AG09309 (cell line): ENCODE measurements around the gene KIDINS220.

Experiments
- DNase-seq: peaks from one replicate; pipeline ENCODE4 v3.0.0-alpha.2; 2010; ENCODE audit warnings: low read depth
- H3K4me3 ChIP-seq: 2 replicates; pipeline ENCODE4 v1.5.1; 2011; ENCODE audit warnings: mild to moderate bottlenecking, low read depth, low read length, moderate library complexity; ENCODE audit not compliant: control insufficient read depth
- TF ChIP-seq, protein P1 (sequence below): IDR thresholded peaks from 2 replicates; pipeline ENCODE4 v1.5.1; 2011; ENCODE audit warnings: mild to moderate bottlenecking, low read depth, low read length, inconsistent platforms; ENCODE audit not compliant: insufficient read depth, control insufficient read depth; ENCODE audit errors: missing control alignments

The KIDINS220 gene

DNA sequence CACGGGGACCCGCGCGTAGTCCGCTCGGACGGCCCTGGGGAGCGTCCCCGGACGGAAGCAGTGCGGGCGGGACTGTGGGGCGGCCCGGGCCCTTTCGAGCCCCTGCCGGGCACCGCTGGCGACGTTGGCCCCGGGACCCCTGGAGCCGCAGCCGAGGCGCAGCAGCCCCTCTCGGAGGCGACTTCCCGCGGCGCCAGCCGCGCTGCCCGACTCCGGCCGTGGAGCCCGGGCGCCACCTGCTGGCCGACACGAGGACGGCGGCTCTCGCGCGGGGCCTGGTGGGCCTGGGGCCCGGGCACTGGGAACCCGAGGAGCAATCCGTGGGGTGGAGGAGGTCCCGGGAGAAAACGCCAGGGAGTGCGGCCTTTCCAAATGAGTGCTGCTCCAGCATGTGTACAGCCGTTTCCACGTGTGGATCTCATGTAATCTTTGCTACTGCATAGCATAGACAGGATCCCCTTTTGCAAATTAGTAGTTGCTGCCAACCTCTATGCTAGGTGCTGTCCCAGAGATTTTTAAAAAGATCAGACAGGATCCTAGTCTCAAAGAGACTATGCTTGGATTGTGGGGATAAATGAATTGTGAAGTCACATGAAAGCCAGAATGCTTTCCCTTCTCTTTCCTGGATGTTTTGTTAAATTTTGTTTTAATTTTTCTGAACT lies 151.6 kb downstream of the KIDINS220 start:
- H3K4me3 ChIP-seq = peak overlapping the region; percentile 61
- DNase-seq = no peak
- TF ChIP-seq, protein P1, sequence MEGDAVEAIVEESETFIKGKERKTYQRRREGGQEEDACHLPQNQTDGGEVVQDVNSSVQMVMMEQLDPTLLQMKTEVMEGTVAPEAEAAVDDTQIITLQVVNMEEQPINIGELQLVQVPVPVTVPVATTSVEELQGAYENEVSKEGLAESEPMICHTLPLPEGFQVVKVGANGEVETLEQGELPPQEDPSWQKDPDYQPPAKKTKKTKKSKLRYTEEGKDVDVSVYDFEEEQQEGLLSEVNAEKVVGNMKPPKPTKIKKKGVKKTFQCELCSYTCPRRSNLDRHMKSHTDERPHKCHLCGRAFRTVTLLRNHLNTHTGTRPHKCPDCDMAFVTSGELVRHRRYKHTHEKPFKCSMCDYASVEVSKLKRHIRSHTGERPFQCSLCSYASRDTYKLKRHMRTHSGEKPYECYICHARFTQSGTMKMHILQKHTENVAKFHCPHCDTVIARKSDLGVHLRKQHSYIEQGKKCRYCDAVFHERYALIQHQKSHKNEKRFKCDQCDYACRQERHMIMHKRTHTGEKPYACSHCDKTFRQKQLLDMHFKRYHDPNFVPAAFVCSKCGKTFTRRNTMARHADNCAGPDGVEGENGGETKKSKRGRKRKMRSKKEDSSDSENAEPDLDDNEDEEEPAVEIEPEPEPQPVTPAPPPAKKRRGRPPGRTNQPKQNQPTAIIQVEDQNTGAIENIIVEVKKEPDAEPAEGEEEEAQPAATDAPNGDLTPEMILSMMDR = peak; percentile 67

DNA sequence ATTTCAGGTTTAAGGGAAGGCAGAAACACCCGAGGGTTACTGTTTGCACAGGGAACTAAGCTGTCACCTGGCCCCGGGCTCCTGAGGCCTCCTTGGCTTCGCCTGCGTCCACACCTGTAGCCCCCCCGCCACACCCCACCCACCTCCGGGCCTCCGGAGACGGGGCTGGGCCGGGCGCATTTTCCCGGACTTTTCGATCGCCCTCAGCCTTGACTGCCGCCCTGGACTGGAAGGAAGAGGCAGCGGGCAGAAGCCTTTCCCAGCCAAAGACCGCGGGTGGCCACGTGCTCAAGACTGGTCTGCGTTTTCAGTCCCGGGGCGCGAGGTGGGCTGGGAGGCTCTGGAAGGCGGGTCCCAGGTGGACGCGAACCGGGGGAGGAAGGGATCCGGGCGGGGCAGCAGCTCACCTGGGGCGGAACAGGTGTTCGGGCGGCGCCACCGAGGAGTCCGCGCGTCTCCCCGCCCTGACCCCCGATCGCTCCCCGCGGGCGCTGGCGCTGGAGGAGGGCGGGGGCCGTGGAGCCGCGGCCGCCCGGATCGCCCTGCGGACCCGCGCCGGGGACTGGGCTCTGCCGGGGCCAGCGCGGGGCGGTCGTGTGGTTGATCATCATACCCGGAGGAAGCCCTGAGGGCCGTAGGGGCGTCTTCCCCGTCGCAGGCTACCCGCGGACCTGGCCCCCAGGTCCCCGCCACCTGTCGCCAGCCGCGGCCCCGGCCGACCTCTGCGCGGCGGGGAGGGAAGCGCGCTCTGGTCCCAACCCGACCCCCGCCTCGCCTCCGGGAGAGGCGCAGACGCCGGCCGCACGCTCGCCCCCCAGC lies 152.3 kb downstream of the KIDINS220 start:
- no peak for DNase-seq
- peak overlapping the region; percentile 61 for H3K4me3 ChIP-seq
- TF ChIP-seq, protein P1 = no peak

DNA sequence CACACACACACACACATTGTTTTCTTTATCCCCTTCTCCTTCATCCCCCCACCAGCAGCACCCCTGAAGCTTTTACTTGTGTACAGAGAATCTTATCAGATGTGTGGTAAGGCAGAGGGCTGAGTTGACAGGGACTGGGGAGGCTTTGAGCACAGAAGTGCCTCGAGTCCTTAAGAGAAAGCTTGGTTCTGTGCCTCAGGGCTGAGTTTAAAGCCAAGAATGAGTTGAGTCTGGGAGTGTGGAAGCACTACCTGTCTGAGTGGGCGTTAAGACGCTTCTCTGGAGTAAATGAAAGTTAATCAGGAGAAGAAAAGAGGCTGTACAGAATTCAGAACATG lies 152.9 kb downstream of the KIDINS220 start:
- DNase-seq = no peak
- TF ChIP-seq, protein P1 = no peak
- H3K4me3 ChIP-seq = peak overlapping the region; percentile 61

DNA sequence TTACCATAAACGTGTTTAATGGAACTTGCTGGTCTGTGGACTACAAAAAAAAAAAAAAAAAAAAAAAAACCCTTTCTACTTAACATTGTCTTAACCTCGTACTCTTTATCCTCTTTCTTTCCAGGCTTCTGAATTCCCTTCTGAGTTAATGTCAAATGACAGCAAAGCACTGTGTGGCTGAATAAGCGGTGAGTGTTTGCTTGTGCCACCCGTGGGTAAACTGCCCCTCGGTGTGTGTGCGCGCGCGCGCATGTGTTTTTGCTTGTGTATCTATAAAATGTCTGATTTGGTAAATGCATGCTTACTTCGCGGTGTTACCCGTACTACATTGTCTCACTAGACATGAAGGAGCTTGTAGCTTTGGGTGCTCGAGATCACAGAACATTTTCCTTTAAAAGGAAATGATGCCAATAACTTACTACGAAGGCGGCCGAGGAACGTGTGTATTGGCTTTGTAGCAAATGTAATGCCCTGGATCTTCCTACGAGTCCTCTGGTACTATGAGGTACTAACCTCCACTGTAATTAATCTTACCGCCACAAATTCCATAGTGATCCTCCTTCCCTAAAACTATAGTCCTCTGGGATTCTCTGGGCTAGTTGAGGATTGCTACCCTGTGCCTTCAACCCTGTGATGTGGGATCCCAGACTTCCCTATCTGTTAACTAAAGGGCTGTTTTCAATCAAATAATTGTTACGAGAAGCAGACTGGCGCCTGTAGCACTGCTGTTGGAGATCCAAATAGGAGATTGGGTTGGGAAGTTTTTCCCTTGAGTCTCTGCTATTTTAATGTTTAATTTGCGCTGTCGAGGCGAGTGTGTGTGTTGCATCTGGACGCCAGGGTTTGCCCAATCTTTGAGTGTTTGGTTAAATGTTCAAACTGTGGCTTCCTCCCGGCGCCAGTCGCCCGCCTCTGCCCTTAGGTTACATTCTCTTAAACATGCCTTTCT lies 154.4 kb downstream of the KIDINS220 start:
- TF ChIP-seq, protein P1 = no peak
- peak overlapping the region; percentile 80 for H3K4me3 ChIP-seq
- DNase-seq = no peak

DNA sequence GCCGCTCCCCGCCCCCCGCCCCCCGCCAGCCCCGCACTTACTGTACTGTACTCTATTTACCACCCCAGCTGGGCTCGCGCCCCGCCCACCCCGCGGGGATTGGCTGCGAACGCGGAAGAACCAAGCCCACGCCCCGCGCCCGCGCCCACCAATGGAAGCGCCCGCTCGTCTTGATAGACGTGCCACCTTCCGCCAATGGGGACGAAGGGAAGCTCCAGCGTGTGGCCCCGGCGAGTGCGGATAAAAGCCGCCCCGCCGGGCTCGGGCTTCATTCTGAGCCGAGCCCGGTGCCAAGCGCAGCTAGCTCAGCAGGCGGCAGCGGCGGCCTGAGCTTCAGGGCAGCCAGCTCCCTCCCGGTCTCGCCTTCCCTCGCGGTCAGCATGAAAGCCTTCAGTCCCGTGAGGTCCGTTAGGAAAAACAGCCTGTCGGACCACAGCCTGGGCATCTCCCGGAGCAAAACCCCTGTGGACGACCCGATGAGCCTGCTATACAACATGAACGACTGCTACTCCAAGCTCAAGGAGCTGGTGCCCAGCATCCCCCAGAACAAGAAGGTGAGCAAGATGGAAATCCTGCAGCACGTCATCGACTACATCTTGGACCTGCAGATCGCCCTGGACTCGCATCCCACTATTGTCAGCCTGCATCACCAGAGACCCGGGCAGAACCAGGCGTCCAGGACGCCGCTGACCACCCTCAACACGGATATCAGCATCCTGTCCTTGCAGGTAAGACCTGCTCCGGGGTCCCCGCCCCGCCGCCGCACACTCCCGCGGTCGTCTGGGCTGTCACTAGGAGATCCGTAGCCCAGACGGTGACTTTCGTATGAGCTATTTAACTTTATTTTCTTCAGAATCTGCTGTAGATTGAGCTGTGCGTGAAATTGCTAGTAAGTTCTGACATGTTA lies 155.4 kb downstream of the KIDINS220 start, which contains the start of gene ID2:
ID2 (plus strand) TSS at position 271 of the 907 bp plus-strand sequence; CDS start at position 381, 110 bp downstream.
- TF ChIP-seq, protein P1 = no peak
- peak; percentile 95 for DNase-seq
- peak within 1 kb of the TSS; percentile 80 for H3K4me3 ChIP-seq
